ENCODE results near the gene AP2A2.

- no peak for TF ChIP-seq CTCF (IDR thresholded peaks at IDR 0.05)
- TF ChIP-seq EZH2 (IDR thresholded peaks at IDR 0.05; ENCODE audit: borderline replicate concordance, insufficient read depth, low read depth, low read length, poor library complexity, severe bottlenecking), result no peak
Measured at GRCh38 chr11:971092-971690, 45.5 kb downstream of the AP2A2 start.

Data from B cell (primary cell).